Measurements from ENCODE around the gene ZBTB4. TPM values are rescaled to one million over a fixed set of nuclear protein-coding genes. Genes with fewer than 3 reads are reported as not detected.

The ZBTB4 gene
- total RNA-seq, 1 experiment from 2014 or later, result 15.5 TPM

DNA sequence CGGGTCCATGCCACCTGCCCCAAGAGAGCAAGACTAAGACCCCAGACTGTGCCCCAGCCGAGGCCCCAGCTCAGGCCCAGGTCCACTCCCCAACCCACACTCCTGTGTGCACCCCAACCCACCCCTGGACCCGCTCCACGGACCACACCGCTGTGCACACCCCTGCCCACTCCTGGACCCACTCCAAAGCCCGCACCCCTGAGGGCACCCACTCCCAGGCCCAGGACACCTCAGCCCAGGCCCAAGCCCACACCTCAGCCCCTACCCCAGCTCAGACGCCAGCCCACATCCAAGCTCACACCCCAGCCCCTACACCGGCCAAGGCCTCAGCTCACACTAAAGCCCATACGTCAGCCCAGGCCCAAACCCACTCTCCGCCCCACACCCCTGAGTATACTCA lies 49.7 kb downstream of the ZBTB4 start:
- Mint-ChIP-seq H3K4me3 (ENCODE audit: unreplicated experiment) (no peak overlapping the region), H3K27me3 (ENCODE audit: insufficient read depth, unreplicated experiment) (no peaks in the 10 kb centered on the region), H3K9me3 (ENCODE audit: unreplicated experiment) (no peaks in the 10 kb centered on the region), H3K36me3 (ENCODE audit: insufficient read depth, unreplicated experiment) (peaks cover under 1% of the 10 kb centered on the region), H3K27ac (ENCODE audit: unreplicated experiment) (no peak overlapping the region), H3K4me1 (ENCODE audit: low read depth, unreplicated experiment) (no peaks in the 10 kb centered on the region)
- intact Hi-C loops (cut with micrococcal nuclease; ENCODE audit: unreplicated experiment), result no loop called here
- Histone ChIP-seq H3K27me3 (replicated peaks; ENCODE audit: control insufficient read depth, insufficient read depth, low read length) (no peaks in the 10 kb centered on the region), H3K9me3 (no peaks in the 10 kb centered on the region), H3K4me1 (no peaks in the 10 kb centered on the region), H3K36me3 (ENCODE audit: control insufficient read depth, insufficient read depth, low read length) (no peaks in the 10 kb centered on the region), H3K4me3 (ENCODE audit: low read depth, low read length) (no peak overlapping the region)
- TF ChIP-seq, protein P1, sequence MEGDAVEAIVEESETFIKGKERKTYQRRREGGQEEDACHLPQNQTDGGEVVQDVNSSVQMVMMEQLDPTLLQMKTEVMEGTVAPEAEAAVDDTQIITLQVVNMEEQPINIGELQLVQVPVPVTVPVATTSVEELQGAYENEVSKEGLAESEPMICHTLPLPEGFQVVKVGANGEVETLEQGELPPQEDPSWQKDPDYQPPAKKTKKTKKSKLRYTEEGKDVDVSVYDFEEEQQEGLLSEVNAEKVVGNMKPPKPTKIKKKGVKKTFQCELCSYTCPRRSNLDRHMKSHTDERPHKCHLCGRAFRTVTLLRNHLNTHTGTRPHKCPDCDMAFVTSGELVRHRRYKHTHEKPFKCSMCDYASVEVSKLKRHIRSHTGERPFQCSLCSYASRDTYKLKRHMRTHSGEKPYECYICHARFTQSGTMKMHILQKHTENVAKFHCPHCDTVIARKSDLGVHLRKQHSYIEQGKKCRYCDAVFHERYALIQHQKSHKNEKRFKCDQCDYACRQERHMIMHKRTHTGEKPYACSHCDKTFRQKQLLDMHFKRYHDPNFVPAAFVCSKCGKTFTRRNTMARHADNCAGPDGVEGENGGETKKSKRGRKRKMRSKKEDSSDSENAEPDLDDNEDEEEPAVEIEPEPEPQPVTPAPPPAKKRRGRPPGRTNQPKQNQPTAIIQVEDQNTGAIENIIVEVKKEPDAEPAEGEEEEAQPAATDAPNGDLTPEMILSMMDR (IDR thresholded peaks at IDR 0.05; ENCODE audit: insufficient read depth in 1 of 2, low read depth in 1 of 2, low read length in 1 of 2, severe bottlenecking in 1 of 2, unreplicated experiment in 1 of 2), result no peak
- BruUV-seq (replicated peaks), result no TSS peak
- no peak for DNase-seq
- ChIA-PET POLR2A (no interaction called here), CTCF (interaction anchor here (0.6 kb wide), 1 partner anchor 244 kb away, joined by 3 read pairs; no protein-coding TSS in a partner anchor)

DNA sequence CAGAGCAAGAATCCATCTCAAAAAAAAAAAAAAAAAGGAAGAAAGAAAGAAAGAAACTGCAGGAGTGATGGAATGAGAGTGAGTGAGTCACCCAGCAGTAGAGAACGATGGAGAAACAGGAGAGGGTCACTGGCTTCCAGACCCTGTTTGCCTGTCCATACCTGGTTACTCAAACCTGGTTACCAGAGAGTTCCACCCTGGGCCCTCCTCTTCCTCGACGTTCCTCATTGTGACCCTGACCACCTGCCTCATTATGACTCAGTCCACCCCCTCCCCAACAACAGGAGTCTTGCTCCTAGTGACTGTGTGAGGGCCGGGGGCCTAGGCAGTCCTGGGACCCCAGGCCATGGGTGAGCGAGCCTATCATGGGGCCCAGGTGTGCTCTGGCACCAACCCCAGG lies 50.9 kb downstream of the ZBTB4 start, which contains the start of gene SPEM3:
Gene SPEM3 (plus strand): TSS at position 301 of the 400 bp plus-strand sequence. CDS start 46 bp downstream, at position 347.
- POLR2A ChIA-PET, result no interaction called here
- Histone ChIP-seq H3K9me3 (no peaks in the 10 kb centered on the region), H3K36me3 (ENCODE audit: control insufficient read depth, insufficient read depth, low read length) (no peaks in the 10 kb centered on the region), H3K4me1 (no peaks in the 10 kb centered on the region), H3K27me3 (replicated peaks; ENCODE audit: control insufficient read depth, insufficient read depth, low read length) (no peaks in the 10 kb centered on the region), H3K4me3 (ENCODE audit: low read depth, low read length) (no peak within 1 kb of the TSS)
- intact Hi-C loops (cut with micrococcal nuclease; ENCODE audit: unreplicated experiment), result no loop called here
- no peaks in the 10 kb centered on the region for H3K9me3 Mint-ChIP-seq (ENCODE audit: unreplicated experiment)
- no peaks in the 10 kb centered on the region for H3K4me1 Mint-ChIP-seq (ENCODE audit: low read depth, unreplicated experiment)
- no peaks in the 10 kb centered on the region for H3K36me3 Mint-ChIP-seq (ENCODE audit: insufficient read depth, unreplicated experiment)
- no peaks in the 10 kb centered on the region for H3K27me3 Mint-ChIP-seq (ENCODE audit: insufficient read depth, unreplicated experiment)
- DNase-seq, result no peak
- TF ChIP-seq, protein P1 (IDR thresholded peaks at IDR 0.05; ENCODE audit: insufficient read depth in 1 of 2, low read depth in 1 of 2, low read length in 1 of 2, severe bottlenecking in 1 of 2, unreplicated experiment in 1 of 2), result no peak
- CTCF ChIA-PET, result no interaction called here
- BruUV-seq (replicated peaks), result no TSS peak
- H3K27ac Mint-ChIP-seq (ENCODE audit: unreplicated experiment), result no peak within 1 kb of the TSS
- no peak within 1 kb of the TSS for H3K4me3 Mint-ChIP-seq (ENCODE audit: unreplicated experiment)

DNA sequence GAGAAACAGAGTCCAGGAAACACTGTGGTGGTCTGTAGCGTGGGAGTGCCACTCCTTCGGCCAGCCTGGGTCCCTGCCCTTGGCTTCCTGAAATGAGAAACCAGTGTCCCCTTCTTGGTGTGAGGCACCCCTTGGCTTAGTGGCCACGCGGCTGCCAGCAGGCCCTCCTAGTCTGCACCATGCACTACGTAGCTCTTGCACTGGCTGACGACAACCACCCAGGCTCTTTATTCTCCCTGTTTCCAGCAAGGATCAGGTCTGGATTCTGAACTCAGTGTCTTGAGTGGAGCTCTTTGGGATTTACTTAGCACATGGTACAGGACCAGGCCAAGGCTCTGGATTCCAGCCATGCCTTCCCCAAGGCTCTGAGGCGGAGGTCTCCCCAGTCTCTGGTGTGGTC lies 51.9 kb downstream of the ZBTB4 start:
- Histone ChIP-seq H3K36me3 (ENCODE audit: control insufficient read depth, insufficient read depth, low read length) (no peaks in the 10 kb centered on the region), H3K4me1 (no peaks in the 10 kb centered on the region), H3K9me3 (no peaks in the 10 kb centered on the region), H3K27me3 (replicated peaks; ENCODE audit: control insufficient read depth, insufficient read depth, low read length) (no peaks in the 10 kb centered on the region), H3K4me3 (ENCODE audit: low read depth, low read length) (no peak overlapping the region)
- no peak overlapping the region for H3K4me3 Mint-ChIP-seq (ENCODE audit: unreplicated experiment)
- no peaks in the 10 kb centered on the region for H3K9me3 Mint-ChIP-seq (ENCODE audit: unreplicated experiment)
- intact Hi-C loops (cut with micrococcal nuclease; ENCODE audit: unreplicated experiment), result no loop called here
- H3K4me1 Mint-ChIP-seq (ENCODE audit: low read depth, unreplicated experiment), result no peaks in the 10 kb centered on the region
- no peaks in the 10 kb centered on the region for H3K36me3 Mint-ChIP-seq (ENCODE audit: insufficient read depth, unreplicated experiment)
- DNase-seq, result no peak
- no peaks in the 10 kb centered on the region for H3K27me3 Mint-ChIP-seq (ENCODE audit: insufficient read depth, unreplicated experiment)
- no peak overlapping the region for H3K27ac Mint-ChIP-seq (ENCODE audit: unreplicated experiment)
- POLR2A ChIA-PET, result no interaction called here
- BruUV-seq (replicated peaks), result no TSS peak
- CTCF ChIA-PET, result no interaction called here
- TF ChIP-seq, protein P1 (IDR thresholded peaks at IDR 0.05; ENCODE audit: insufficient read depth in 1 of 2, low read depth in 1 of 2, low read length in 1 of 2, severe bottlenecking in 1 of 2, unreplicated experiment in 1 of 2), result no peak
